Keratinocyte (primary cell): ENCODE data around the gene SPDYE18.
"Not testable (repeated sequence)": the region's sequence is repeated elsewhere in the genome, so short reads cannot be mapped to it uniquely, and the experiment has no call there.

Experiments used
- EZH2 ChIP-seq: IDR thresholded peaks from one replicate; pipeline ENCODE4 v1.6.1; 2012; ENCODE audit warnings: inconsistent platforms, mild to moderate bottlenecking, low read length, moderate library complexity
- TF ChIP-seq, protein P1 (sequence below), 3 experiments: IDR thresholded peaks in 1 of 3; conservative IDR thresholded peaks in 1 of 3; optimal IDR thresholded peaks in 1 of 3; 2 replicates in 2 of 3; 3 replicates in 1 of 3; pipeline versions ENCODE3 to v1.5.1; 2011; ENCODE audit warnings: low read length in 3 of 3, mild to moderate bottlenecking in 3 of 3, moderate library complexity in 2 of 3, control low read depth in 1 of 3, inconsistent platforms in 1 of 3; ENCODE audit not compliant: insufficient read depth in 2 of 3; ENCODE audit errors: extremely low read depth in 1 of 3

DNA sequence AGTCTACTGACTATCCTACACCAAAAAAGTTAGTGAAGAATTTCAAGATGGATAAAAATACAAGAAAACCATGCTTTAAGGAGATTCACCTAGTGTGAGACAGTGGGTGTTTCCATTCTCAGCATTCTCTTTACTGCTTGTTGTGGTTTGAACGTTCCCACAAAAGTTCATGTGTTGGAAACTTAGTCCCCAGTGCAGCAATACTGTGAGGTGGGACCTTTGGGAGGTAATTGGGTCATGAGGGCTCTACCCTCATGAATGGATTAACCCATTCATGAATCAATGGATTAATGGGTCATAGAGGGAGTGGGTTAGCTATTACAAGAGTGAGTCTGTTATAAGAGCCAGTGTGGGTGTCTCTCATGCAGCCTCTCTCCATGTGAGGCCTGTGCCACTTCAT, 38.8 kb upstream of the SPDYE18 start:
- not testable (repeated sequence) for TF ChIP-seq EZH2
- TF ChIP-seq, protein P1, sequence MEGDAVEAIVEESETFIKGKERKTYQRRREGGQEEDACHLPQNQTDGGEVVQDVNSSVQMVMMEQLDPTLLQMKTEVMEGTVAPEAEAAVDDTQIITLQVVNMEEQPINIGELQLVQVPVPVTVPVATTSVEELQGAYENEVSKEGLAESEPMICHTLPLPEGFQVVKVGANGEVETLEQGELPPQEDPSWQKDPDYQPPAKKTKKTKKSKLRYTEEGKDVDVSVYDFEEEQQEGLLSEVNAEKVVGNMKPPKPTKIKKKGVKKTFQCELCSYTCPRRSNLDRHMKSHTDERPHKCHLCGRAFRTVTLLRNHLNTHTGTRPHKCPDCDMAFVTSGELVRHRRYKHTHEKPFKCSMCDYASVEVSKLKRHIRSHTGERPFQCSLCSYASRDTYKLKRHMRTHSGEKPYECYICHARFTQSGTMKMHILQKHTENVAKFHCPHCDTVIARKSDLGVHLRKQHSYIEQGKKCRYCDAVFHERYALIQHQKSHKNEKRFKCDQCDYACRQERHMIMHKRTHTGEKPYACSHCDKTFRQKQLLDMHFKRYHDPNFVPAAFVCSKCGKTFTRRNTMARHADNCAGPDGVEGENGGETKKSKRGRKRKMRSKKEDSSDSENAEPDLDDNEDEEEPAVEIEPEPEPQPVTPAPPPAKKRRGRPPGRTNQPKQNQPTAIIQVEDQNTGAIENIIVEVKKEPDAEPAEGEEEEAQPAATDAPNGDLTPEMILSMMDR (optimal IDR thresholded peaks at IDR 0.05 in 1 of 3, IDR thresholded peaks at IDR 0.05 in 1 of 3, conservative IDR thresholded peaks at IDR 0.05 in 1 of 3; ENCODE audit: extremely low read depth in 1 of 3, insufficient read depth in 2 of 3, low read length in 3 of 3) = not testable (repeated sequence)
